ENCODE measurements around the gene GLRA1.
"Not testable (repeated sequence)": the region's sequence is repeated elsewhere in the genome, so short reads cannot be mapped to it uniquely, and the experiment has no call there.

The GLRA1 gene

DNA sequence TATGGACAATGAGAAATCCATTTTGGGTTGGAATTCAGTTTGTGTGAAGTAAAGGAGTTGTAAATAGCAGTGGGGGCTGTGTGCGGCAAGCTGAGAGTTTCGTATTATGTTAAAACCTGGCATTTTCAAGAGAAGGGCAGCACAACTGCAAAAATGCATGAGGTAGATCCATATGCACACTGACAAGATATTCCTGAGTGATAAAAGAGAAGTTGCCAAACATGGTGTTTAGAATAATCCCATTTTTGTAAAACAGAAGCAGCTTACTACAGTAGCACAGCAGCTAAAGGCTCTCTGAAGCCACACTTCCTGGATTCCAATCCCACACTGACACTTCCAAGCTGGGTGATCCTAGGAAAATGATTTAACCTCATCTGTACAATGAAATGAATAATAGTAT lies 11.2 kb downstream of the GLRA1 start:
- no peak for DNase-seq (ENCODE audit: low read depth)

DNA sequence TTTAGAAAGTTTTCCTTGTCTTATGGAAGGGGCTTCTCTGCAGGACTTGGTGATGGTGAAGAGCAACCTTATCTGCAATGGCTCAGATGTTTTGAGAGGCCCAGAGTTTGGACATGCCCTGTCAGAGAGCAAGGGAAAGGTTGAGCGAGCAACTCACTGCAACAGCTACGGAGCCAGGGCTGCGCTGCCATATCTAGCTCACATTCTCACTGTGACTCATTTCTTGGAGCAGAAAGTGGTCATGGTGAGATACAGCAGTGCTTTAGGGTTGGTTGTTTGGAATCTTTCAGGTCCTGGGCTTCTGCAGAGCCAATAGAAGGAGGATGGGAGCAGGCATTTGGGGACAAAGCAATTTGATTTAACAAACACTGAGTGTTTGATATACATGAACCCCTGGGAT lies 12.3 kb downstream of the GLRA1 start:
- no peak for DNase-seq (ENCODE audit: low read depth)

DNA sequence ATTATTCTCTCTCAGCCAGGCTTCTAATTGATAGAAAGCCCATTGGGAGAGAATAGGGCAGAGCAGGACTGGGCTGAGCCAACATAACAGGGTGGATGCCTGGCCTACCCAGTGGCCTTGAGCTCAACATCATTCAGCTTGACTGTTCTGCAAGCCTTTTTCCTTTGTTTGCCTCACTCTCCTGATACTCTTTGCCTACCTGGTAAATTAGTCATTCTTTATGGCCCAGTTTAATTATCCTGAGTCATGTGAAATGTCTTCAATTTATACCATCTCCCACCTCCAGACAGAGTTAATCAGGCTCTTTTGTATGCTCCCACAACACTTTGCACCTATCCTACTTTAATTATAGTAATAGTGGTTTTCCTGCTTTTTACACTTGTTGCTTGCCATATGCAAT lies 13.6 kb downstream of the GLRA1 start:
- DNase-seq (ENCODE audit: low read depth), result no peak

DNA sequence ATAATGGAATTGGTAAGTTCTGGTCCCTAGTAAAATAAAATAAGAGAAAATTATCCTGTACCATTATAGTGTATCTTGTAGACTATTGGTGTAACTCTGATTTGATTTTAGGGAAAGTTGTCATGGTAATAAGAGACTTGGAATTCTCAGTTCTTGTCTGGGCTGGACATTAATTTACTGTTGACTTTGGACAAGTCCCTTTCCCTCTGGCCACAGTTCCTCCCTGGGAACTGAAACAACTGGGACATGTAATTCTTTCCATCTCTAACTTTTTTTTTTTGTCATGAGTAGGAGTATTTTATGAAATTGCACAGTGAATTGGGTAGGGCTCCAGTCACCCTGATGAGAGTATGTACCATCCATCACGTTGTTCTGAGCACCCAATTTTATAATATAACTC lies 15.0 kb downstream of the GLRA1 start:
- DNase-seq (ENCODE audit: low read depth), result no peak

DNA sequence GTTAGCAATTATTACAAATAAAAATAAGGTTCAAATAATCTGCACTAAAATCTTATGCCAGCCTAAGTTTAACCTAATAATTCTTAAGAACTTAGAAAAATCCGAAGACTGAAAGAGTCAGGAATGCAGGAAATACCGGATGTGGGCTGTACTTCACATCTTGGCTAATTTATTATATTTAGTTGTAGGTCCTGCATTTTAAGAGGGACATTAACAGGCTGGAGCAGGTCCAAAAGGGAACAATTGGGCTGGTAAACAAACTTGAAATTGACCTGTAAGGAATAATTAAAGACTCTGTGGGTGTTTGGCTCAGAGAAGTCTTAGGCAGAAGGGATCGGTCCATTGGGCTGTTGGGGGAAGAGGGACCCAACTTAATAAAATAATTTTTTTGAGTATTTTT lies 18.4 kb downstream of the GLRA1 start:
- no peak for DNase-seq (ENCODE audit: low read depth)

DNA sequence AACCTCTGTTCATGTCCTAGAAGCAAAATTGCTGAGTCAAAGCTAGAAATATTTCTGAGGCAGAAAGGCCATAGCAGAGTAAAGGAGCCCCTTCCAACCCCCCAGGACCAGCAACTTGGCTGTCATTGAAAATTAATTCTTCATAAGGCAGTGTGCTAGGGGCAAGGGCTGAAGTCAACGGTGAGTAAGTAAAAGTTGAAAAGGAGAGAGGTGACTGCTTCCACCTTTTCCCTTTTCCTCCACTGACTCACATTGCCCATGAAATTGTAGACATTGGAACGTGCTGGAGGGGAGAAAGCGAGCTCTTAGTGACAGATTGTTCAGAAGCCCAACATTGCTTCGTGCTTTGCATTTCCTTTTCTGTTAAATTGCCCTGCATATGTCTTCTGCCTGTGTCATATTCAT lies 19.1 kb downstream of the GLRA1 start:
- no peak for DNase-seq (ENCODE audit: low read depth)

DNA sequence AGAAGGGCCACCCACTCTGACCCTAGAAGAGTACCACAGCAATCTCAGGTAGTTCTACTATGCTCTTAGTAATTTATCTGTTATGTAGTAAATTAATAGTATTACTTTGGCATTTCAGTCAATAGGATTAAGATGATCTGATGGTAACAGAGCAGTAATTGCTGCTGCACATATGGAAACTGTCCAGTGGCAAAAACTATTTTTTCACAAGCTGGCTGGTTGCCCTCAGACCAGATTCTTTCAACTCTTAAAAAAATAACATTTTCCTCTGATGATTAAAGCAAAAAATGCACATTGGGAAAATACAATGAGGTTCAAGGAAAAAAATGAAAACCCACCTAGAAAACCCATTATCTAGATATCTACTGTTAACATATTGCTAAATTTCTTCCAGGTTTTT lies 19.7 kb downstream of the GLRA1 start:
- no peak for DNase-seq (ENCODE audit: low read depth)

DNA sequence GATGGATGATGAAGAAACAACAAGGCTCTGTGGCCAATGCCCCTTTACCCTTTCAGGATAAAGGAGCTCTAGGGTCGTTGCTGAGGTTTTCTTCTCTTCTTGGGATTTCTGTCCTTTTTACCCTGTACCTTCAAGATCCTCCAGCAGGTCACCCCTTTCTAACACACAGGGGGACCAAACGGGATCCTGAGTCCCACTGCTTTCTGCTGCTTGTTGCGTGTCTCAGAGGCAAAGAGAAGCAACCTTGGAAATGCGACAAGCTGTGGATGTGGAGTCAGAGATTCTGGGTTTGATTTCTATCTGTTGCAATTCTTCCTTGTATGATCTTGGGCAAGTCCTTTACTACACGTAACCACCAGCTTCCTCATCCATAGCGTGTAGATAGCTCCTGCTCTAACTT lies 20.5 kb downstream of the GLRA1 start:
- DNase-seq (ENCODE audit: low read depth), result no peak

DNA sequence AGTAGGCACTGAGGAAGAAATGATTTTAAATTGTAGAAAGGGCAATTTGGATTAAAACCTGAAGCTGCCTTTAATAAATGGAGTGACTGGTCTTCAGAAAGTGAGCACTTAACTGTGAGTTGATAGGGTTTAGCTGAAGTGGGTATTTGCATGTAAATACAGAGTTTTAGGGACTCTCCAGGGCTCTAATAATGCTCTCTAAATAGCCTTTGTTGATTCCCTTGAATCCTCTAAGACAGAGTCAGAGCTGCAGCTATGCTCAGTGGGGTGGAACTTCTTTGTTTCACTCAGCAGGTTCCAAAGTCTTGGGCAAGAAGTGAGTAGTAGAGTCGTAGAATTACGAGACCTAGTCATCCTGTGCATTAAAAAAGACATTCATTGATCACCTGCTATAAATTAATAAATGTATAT lies 21.4 kb downstream of the GLRA1 start:
- DNase-seq (ENCODE audit: low read depth), result no peak

DNA sequence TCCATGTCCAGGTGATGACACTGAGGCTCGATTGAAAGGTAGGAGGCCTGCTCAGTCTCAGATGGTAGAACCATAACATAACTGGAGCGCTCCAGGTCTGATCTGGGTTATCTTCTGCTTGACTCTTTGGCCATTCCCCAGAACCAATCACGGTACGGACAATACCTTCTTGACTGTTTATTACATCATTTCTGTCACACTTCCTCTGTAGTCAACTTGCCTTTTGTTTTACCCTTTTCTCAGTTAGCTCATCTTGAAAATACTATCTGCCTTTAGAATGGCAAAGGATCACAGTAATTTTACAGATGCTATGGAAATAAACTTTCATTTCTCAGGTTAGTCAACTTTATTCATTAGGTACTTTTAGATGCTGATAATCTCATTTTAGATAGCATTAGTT lies 22.4 kb downstream of the GLRA1 start:
- DNase-seq (ENCODE audit: low read depth), result no peak

DNA sequence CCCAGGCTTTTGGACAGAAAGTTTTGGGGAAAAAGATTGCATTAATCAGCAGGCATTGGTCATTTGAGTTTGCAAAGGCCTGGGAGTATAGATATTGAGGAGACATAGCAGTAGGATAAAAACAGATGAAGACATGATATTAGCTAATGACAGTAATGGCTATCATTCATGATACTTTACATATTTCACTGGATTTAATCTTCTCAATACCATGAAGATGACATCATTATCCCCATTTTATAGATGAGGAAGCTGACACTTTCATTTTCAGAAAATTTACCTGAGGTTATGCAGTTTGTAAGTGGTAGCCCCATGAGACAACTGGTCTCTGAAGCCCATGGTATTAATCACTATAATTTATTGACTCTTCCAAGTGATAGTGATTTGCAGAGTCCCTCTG lies 23.0 kb downstream of the GLRA1 start:
- no peak for DNase-seq (ENCODE audit: low read depth)

DNA sequence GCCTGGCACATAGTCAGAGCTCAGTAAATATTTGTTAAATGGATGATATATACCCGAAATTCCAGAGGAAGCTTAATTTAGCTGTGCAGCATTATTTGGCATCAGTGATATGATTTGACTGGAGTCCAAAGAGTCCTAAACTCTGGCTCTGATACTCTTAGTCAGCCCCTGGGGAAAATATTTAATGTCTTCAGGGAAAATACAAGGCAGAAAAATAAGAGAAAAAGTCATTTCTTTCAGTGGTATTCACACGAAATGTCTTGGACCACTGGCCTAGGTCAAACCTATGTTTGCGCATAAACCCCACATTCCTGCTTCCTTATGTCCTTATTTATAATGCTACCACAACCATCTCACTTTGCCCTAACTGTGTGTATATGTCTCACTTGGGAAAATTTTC lies 23.8 kb downstream of the GLRA1 start:
- no peak for DNase-seq (ENCODE audit: low read depth)

DNA sequence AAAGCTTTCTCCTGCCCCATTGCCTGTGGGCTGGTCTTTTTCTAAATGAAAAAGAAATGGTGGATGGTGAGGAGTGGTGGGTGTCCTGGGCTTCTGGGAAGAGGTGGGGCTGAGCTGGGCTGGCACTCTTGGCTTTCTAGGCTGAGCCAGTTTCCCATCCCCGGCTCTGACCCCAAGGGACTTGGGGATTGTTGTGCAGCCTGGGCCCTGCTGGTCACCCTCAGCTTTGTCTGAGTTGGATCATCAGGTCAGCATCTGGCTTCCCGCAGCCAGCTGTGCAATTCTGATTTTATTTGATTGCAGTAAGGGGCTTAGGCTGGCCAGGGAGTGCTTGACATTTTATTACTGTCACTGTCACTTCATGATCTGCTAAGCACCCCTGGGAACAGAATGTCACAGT lies 25.3 kb downstream of the GLRA1 start:
- no peak for DNase-seq (ENCODE audit: low read depth)

DNA sequence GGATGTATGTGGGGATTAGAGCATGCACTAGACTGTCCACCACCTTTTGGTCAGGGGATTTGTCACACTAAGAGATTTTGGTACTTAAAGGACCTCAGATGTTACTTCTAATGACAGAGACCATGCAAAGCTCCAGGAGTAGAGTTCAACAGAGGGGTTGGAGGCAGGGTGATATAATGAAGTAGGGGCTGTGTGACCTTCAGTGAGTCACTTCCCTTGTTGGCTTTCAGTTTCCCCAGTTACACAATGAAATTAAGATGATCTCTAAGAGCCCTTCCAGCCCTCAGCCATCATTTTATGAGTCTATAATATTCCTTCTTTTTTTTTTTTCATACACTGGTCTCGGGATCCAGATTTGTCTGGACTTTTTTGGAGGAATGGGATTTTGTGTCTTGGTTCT lies 26.8 kb downstream of the GLRA1 start:
- no peak for DNase-seq (ENCODE audit: low read depth)

DNA sequence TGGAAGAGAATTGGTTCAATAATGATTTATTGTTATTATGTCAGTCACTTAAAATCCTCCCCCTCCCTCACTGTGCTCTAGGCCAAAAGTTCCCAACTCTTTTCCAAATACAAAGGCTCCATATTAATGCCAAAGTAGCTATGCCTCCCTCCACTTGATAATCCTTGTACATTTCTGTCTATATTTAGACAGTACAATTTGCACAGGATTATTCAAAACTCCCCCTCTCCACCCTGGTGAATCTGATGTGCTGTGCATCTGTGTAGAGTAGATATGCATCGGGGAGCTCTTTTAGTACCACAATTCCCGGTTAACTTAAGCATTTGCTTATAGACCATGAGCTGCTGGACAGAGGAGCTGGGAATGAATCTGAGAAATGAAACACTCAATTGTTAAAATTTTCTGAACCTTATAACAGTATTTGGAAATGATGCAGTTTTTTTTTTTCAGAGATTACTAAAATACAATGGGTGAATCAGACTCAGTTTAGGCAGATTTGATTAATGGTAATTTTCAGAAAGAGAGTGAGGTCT lies 27.6 kb downstream of the GLRA1 start:
- DNase-seq (ENCODE audit: low read depth), result no peak

DNA sequence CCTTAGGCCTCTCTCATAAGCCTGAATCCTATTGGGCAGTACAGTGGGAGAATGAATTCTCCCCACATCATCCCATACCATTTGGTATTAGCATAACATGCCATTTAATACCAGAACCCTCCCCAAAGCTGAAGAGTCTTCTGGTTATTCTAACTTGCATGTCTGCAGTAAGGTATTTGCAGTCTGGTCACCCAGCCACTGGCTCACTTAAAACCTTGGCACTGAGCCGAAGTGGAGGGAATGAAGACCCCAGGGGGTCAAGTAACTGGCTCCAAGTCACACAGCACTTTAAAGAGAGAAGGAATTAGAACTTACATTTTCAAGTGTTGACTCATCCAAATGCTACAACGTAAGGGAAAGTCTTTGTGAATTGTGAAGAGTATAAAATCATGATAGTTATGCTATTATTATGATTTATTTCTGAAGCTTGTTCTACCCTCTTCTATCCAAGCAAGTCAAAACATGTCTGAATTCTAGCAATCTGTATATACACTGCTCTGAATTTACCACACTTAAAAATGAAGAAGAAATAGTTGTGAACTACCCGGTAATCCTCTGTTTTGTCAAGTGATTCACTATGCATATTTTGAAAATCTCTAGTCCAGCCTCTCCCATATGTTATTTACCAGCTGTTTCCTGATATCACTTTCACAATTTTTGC lies 28.5 kb downstream of the GLRA1 start:
- DNase-seq (ENCODE audit: low read depth), result no peak

DNA sequence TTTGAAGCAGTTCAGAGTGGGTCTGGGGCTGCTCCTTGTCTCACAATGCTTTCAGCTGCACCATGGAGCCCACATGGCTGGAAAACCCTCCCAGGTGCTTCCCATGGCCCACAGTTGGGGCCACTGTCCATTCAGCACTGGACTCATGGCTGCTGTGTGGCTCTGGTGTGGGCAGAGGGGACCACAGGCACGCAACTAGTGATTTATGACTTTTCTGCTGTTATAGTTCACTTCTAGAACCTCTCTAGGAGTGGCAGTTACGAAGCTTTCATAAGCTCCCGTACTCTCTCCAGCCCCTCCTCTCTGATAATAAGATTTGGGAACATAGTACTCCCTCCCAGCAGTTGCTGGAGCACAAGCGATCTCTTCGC lies 29.0 kb downstream of the GLRA1 start:
- DNase-seq (ENCODE audit: low read depth), result no peak

DNA sequence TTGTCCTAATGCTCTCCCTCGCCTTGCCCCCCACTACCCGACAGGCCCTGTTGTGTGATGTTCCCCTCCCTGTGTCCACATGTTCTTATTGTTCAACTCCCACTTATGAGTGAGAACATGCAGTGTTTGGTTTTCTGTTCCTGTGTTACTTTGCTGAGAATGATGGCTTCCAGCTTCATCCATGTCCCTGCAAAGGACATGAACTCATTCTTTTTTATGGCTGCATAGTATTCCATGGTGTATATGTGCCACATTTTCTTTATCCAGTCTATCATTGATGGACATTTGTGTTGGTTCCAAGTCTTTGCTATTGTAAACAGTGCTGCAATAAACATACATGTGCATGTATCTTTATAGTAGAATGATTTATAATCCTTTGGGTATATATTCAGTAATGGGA lies 31.2 kb downstream of the GLRA1 start:
- DNase-seq (ENCODE audit: low read depth), result not testable (repeated sequence)

DNA sequence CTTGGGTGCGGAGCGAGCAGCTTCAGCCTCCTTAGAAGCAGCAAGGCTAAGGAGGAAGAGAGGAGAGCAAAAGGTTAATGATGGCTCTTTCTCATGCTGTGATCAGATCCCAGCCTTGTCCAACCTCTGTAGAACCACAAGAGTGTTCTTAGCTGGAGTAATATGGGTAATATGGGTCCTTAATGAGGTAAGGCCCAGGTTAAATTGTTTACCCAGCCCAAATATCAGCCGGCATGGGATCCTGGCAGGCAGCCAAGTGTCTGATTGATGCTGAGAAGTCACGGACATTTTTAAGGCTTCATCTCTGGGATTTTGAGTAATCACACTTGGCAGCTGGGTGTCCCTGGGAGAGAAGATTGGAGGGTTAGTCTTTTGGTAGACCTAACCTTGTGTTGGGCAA lies 32.3 kb downstream of the GLRA1 start:
- DNase-seq (ENCODE audit: low read depth), result no peak

DNA sequence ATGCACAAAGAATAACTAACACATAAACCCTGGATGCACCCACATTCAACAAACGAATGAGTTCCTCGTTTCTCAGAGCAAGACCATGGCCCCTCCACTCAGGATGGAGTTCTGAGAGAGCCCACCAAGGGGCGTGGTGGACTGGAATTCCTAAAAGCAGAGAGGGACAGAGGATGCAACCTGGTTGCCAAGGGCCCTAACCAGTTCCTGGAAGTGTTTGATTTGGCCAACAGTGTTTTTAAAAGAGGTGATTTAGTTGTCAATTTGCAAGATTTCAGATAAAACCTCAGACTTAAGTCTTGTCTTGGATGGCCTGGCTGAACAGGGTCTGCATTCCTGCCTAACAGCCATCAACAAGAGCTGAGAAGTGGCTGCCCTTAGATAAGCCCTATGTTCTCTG lies 34.4 kb downstream of the GLRA1 start:
- no peak for DNase-seq (ENCODE audit: low read depth)

DNA sequence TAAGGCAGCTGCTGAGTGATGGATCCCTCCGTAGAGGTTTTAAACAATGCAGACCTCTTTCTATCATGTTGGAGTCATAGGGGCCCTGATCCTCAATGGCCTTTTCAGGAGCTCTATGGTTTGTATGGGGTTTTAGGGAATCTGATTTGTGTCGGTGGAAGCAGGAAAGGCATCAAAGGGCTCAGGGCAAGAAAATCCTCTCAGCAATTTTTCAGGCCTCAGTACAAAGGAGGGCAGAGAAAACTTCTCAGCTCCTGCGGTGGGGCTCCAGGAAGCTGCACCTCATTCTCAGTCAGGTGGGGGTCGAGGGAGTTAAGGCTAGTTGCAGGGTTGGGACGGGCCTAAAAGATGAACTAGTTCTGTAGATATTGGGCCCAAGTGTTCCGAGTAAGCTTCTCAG lies 35.0 kb downstream of the GLRA1 start:
- DNase-seq (ENCODE audit: low read depth), result no peak

DNA sequence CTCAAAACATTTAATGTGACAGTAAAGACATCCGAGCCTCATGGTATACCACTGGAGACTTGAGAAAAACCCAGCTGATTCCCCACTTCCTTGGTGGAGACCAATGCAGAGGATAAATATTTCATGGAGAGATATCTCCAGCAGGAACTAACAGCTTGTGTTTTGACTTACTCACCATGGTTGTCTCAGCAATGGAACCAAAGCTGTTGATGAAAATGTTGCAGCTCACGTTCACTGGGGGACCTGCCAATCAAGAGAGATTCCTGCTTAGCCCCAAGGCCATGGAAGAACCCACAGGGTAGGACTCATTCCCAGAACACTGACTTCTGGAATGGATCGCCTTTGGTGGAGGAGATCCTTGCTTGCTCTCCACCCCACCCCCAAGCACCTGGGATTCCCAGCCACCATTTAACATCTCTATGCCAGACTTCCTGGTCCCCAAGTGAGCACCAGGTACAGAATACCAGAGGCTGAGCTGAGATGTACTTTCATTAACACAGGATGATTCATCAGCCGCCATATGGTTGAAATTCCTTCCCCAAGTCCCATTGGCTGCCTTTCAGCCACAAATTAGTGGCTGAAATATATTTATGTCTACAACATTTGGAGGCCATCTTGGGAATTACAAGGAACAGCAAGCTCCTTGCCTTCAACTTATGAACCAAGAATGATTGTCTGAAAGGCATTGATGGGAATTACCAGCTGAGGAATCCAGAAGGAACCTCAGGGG lies 37.9 kb downstream of the GLRA1 start:
- DNase-seq (ENCODE audit: low read depth), result no peak

DNA sequence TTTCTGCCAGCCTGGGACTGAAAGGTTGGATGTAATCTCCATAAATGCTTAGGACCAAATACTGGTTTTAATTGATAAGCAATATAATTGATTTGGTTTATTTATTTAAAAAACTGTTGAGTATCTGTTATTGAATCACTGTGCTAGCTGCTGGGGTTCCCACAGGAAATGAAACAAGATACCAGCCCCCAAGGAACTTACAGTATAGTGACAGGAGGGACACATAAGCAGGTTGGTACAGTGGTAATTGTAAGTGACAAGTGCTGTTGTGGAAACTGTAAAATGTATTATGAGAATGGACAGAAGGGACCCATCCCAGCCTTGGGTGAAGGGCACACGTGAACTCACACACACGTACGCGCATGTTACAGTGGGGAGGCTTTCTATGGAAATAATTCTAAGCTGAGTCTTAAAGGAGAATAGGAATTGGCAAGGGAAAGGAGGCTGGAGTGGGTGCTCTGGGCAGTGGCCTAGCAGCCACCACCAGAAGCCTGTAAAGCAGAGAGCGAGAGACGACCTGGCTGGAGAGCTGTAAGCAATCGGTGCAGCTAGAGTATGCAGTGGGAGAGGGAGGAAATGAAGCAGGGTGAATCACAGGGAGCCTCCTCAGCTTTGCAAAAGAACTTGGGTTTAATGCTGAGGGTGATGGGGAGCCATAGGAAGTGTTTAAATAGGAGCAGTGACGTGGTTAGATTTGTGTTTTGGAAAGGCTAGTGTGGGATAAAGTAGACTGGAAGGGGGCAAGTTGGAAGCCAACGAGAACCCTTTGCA lies 39.3 kb downstream of the GLRA1 start:
- DNase-seq (ENCODE audit: low read depth), result no peak

Data from activated gamma-delta T cell treated with anti-CD3 and anti-CD28 coated beads, Interleukin-2, amount 50 U/mL, for 16 hours (primary cell).